SK-N-MC (cell line): ENCODE measurements around the gene TMEM141.
A peak's percentile ranks its signal among the peaks of the same experiment; 100 is the strongest.
"Not testable (repeated sequence)": the region's sequence is repeated elsewhere in the genome, so short reads cannot be mapped to it uniquely, and the experiment has no call there.

ENCODE experiments used
- DNase-seq: peaks from one replicate; pipeline ENCODE4 v3.0.0-alpha.2; 2011; ENCODE audit warnings: low read depth, low spot score
- H3K27ac ChIP-seq: fragments of 200-600 bp; sonication (generic); 2 replicates; pipeline ENCODE4 v1.5.1; 2016; ENCODE audit warnings: mixed run types
- H3K36me3 ChIP-seq: fragments of 200-600 bp; sonication (generic); 2 replicates; pipeline ENCODE4 v1.6.1; 2017; ENCODE audit warnings: antibody characterized with exemption, low read length, mixed read lengths; ENCODE audit not compliant: insufficient read depth
- H3K4me3 ChIP-seq: fragments of 200-600 bp; sonication (generic); 2 replicates; pipeline ENCODE4 v1.5.1; 2016
- H3K9ac ChIP-seq: fragments of 200-600 bp; sonication (generic); 2 replicates; pipeline ENCODE4 v1.8.0; 2017; ENCODE audit warnings: mixed run types, mixed read lengths; ENCODE audit not compliant: insufficient read length
- H3K9me3 ChIP-seq: fragments of 200-600 bp; sonication (generic); 2 replicates; pipeline ENCODE4 v1.6.1; 2017; ENCODE audit warnings: low read depth, mild to moderate bottlenecking, antibody characterized with exemption, low read length, moderate library complexity, mixed read lengths
- EZH2 ChIP-seq: fragments of 200-600 bp; sonication (generic); IDR thresholded peaks from one replicate; pipeline ENCODE4 v1.6.1; 2017; ENCODE audit warnings: antibody characterized with exemption
- FOXP2 ChIP-seq: optimal IDR thresholded peaks from 2 replicates; pipeline ENCODE3; 2011; ENCODE audit warnings: mild to moderate bottlenecking, moderate library complexity; ENCODE audit not compliant: insufficient read depth; ENCODE audit errors: extremely low read length, control extremely low read depth
- POLR2AphosphoS5 ChIP-seq: IDR thresholded peaks from 2 replicates; pipeline ENCODE4 v1.6.1; 2012; ENCODE audit warnings: mild to moderate bottlenecking, low read depth, low read length, borderline replicate concordance

TMEM141 gene

DNA sequence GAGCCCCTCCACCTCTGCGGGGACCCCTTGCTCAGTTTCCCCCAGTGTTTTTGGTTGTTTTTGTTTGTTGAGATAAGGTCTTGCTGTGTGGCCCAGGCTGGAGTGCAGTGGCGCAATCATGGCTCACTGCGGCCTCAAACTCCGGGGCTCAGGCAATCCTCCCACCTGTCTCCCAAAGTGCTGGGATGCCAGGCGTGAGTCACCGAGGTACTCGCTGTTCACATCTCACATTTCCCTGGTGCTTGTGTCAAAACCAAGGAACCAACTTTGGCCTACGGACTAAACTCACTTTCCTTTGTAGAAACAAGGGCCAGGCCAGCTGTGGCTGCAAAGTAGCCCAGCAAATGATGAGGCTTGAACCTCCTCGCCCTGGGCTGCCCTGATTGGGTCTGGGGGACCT is 41.4 kb downstream of the TMEM141 start:
- Histone ChIP-seq H3K36me3 (peaks cover 40% of the 10 kb centered on the region; the same call in 1 of the 2 replicates), H3K9me3 (no peaks in the 10 kb centered on the region), H3K9ac (no peak overlapping the region), H3K4me3 (no peak overlapping the region), H3K27ac (no peak overlapping the region)
- TF ChIP-seq EZH2 (no peak), POLR2AphosphoS5 (no peak), FOXP2 (no peak)
- no peak for DNase-seq

- H3K36me3 ChIP-seq, result peaks cover 35% of the 10 kb centered on the region; the same call in 1 of the 2 replicates
- peak overlapping the region; percentile 38; the same call in 1 of the 2 replicates for H3K27ac ChIP-seq
- not testable (repeated sequence) for H3K9me3 ChIP-seq, DNase-seq, H3K9ac ChIP-seq, H3K4me3 ChIP-seq
Observed at GRCh38 chr9:136833381-136834048, 42.4 kb downstream of the TMEM141 start.

DNA sequence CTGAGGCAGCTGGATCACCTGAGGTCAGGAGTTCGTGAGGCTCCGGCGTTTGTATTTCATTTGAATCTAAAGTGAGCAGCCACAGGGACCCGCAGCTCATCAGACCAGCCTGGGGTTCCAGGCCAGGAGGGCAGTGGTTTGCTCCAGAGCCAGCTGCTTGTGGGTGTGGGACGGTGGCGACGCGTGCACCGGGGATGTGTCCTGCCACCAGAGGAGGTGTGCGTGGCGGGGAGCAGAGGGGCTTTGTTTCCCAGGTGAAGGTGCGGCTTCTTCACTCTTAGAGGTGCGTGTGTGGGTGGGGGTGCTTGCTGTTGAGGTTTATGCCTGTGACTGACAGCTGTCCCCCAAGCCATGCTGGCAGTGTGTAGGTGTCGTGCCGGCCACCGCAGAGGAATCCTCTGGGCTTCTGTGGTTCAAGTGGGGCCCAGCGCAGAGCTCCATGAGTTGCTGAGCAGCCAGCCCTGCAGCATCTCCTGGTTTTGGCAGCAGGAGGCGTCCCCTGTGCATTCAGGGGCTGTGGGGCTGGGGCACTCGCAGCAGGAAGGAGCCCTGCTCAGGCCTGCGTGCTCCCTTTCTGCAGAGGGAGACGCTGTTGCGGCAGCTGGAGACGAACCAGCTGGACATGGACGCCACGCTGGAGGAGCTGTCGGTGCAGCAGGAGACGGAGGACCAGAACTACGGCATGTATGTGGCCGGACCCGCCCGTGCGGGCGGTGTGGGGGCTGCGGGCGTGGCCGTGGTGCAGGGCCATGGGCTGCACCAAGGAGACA is 44.2 kb downstream of the TMEM141 start:
- H3K27ac ChIP-seq, result no peak overlapping the region
- TF ChIP-seq POLR2AphosphoS5 (peak; percentile 32; the same call in 1 of the 2 replicates), FOXP2 (no peak)
- no peak for DNase-seq
- no peak overlapping the region for H3K4me3 ChIP-seq
- H3K9me3 ChIP-seq, result no peaks in the 10 kb centered on the region
- H3K9ac ChIP-seq, result no peak overlapping the region
- H3K36me3 ChIP-seq, result peaks cover 17% of the 10 kb centered on the region; the same call in 1 of the 2 replicates

- TF ChIP-seq POLR2AphosphoS5 (no peak), FOXP2 (no peak), EZH2 (no peak)
- H3K9me3 ChIP-seq, result no peaks in the 10 kb centered on the region
- peaks cover 9% of the 10 kb centered on the region; the same call in 1 of the 2 replicates for H3K36me3 ChIP-seq
- H3K4me3 ChIP-seq, result no peak overlapping the region
- H3K27ac ChIP-seq, result no peak overlapping the region
- no peak for DNase-seq
- H3K9ac ChIP-seq, result no peak overlapping the region
Observed at GRCh38 chr9:136835932-136836904, 45.1 kb downstream of the TMEM141 start.

GRCh38 chr9:136837146-136837855 is 46.2 kb downstream of the TMEM141 start:
- DNase-seq, result no peak
- H3K9ac ChIP-seq, result no peak overlapping the region
- peaks cover 3% of the 10 kb centered on the region; the same call in 1 of the 2 replicates for H3K36me3 ChIP-seq
- TF ChIP-seq FOXP2 (no peak), EZH2 (no peak), POLR2AphosphoS5 (no peak)
- no peak overlapping the region for H3K4me3 ChIP-seq
- no peak overlapping the region for H3K27ac ChIP-seq
- no peaks in the 10 kb centered on the region for H3K9me3 ChIP-seq

GRCh38 chr9:136837856-136838277 is 46.7 kb downstream of the TMEM141 start:
- H3K36me3 ChIP-seq, DNase-seq, H3K9ac ChIP-seq, H3K27ac ChIP-seq, H3K4me3 ChIP-seq, H3K9me3 ChIP-seq: not testable (repeated sequence)
- TF ChIP-seq POLR2AphosphoS5, result peak; percentile 7; the same call in 1 of the 2 replicates

DNA sequence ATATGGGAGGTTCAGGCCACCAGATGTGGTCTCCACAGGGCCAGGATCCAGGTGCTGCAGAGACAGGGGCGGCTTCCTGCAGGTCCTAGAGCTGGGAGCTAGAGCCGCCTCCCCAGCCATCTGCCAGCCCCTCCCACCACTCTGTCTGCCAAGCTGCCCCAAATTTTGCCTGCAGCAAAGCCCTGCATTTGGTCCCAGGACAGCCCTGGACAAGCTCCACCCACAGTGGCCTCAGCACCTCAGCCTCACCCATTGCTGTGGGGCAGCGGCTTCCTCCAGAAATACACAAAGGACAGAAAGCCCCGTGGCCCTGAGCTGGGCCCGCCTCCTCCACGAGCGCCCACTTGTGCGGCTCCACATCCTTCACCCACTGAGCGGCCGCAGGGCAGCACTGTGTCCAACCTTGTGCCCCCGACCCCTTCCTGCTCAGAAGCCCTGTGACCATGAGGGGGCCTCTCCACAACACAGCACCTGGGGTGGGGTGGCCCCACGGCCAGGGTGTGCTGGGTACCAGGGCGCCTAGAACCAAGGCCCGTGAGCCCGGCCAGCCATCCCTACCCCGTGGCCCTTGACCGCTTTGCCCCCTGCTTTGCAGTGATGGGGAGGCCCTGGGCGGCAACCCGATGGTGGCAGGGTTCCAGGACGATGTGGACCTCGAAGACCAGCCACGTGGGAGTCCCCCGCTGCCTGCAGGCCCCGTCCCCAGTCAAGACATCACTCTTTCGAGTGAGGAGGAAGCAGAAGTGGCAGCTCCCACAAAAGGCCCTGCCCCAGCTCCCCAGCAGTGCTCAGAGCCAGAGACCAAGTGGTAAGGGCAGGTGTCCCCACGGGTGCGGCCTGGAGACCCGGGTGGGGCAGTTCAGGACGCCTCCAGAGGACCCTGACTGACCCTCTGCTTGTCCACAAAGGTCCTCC is 47.4 kb downstream of the TMEM141 start:
- no peaks in the 10 kb centered on the region; the same call in 1 of the 2 replicates for H3K36me3 ChIP-seq
- no peak overlapping the region for H3K4me3 ChIP-seq
- H3K27ac ChIP-seq, result no peak overlapping the region
- no peaks in the 10 kb centered on the region for H3K9me3 ChIP-seq
- no peak for DNase-seq
- TF ChIP-seq FOXP2, result no peak
- no peak for TF ChIP-seq EZH2
- TF ChIP-seq POLR2AphosphoS5, result no peak
- no peak overlapping the region for H3K9ac ChIP-seq
